ENCODE results near the gene FARP2.

Gene FARP2

GRCh38 chr2:241485172-241485911, 129.3 kb downstream of the FARP2 start:
- DNase-seq (ENCODE audit: low spot score) = no peak

DNA sequence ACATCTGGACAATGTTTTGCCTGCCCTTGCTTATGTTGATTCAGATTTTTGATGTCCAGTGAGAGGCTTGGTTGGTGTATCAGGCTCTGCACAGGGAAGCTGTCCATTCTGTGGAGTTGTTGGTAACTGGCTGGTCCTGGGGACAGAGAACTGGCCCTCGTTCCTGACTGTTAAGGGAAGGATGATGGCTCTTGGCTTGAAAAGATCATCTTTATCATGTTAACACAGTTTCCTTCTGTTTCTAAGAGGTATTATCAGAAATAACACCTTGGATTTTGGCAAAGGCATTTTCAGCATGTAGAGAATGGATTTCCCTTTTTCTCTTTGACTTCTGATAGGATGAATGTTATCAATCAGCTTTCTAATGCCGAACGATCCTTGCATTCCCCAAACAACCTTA, 133.0 kb downstream of the FARP2 start:
- DNase-seq (ENCODE audit: low spot score) = no peak

- DNase-seq (ENCODE audit: low spot score) = no peak
These were observed 133.9 kb downstream of the FARP2 start for GRCh38 chr2:241489733-241490680.

DNA sequence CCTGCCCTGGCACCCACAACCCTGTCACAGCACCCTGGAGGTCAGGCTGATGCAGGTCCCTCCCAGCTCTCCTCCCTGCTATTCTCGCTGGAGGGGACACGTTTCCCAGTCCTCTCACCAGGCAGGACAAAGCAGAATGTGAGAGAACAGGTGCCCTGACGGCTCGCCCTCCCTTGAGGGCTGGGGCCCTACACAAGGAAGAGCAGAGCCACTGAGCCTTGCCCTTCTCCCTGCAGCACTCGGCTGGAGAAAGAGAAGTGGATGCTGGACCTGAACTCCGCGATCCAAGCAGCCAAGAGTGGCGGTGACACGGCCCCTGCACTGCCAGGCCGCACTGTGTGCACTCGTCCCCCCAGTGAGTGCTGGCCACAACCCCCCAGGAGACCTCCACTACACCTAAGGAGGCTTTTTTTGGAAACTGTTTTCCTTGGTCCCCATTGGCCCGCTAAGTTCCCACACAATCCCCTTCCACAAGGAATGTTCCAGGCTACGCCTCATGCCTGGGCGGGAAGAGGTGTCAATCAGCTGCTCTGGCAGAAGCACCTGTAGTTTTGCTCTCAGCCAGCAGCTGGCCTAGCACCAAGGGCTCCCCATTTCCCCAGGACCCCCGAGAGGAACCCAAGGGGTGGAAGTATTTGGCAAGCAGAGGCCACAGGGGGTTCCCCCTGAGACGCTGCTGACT, 134.9 kb downstream of the FARP2 start:
- DNase-seq (ENCODE audit: low spot score) = no peak

GRCh38 chr2:241491549-241492173, 135.6 kb downstream of the FARP2 start:
- no peak for DNase-seq (ENCODE audit: low spot score)

DNA sequence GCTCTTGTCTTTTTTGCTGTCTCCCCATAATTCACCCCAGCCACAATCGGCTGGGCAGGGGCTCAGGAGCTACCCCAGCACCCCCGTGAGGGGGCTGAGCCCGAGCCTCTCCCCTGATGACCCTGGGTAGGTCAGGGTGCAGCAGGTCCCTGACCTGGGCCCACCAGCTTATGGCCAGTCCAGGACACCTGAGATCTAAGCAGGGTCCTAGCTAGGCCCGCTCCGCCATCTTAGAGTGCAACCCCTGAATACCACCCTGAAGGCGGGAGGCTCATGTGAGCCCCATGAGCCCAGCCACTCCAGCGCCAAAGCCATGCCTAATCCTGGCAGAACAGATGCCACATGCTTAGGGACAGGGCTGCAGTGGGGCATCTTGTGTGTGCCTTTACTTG, 136.1 kb downstream of the FARP2 start:
- DNase-seq (ENCODE audit: low spot score) = no peak

- DNase-seq (ENCODE audit: low spot score) = no peak
These were observed 137.0 kb downstream of the FARP2 start for GRCh38 chr2:241493092-241493491.

DNA sequence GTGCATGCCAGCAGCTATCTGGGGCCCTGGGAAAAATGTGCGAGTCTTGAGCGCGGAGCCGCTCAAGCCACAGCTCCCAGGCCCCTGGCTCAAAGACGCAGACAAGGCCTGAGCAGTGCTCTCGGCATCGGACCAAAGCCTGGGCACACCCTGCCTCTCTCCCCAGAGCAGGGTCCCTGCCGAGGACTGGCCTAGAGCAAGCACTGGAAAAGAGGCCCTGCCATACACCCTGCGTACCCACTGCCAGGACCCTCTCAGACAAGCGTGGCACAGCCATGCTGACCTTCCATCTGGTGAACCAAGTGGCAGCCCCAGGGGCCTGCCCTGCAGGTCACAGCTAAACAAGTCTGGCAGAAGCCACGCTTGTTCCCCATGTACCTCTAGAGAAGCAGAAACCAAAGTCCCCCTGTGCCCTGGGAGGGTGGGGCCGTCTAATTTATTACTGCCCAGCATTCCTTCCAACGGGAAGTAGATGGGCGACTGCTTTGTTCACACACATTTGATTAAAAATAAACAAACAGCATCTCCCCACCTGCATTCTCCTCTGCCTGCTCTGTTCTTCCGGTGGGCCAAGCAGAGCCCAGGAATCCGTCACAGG, 138.3 kb downstream of the FARP2 start:
- no peak for DNase-seq (ENCODE audit: low spot score)

- DNase-seq (ENCODE audit: low spot score) = no peak
These were observed 139.3 kb downstream of the FARP2 start for GRCh38 chr2:241495172-241496002.

GRCh38 chr2:241496003-241496707, 140.1 kb downstream of the FARP2 start:
- DNase-seq (ENCODE audit: low spot score) = no peak

DNA sequence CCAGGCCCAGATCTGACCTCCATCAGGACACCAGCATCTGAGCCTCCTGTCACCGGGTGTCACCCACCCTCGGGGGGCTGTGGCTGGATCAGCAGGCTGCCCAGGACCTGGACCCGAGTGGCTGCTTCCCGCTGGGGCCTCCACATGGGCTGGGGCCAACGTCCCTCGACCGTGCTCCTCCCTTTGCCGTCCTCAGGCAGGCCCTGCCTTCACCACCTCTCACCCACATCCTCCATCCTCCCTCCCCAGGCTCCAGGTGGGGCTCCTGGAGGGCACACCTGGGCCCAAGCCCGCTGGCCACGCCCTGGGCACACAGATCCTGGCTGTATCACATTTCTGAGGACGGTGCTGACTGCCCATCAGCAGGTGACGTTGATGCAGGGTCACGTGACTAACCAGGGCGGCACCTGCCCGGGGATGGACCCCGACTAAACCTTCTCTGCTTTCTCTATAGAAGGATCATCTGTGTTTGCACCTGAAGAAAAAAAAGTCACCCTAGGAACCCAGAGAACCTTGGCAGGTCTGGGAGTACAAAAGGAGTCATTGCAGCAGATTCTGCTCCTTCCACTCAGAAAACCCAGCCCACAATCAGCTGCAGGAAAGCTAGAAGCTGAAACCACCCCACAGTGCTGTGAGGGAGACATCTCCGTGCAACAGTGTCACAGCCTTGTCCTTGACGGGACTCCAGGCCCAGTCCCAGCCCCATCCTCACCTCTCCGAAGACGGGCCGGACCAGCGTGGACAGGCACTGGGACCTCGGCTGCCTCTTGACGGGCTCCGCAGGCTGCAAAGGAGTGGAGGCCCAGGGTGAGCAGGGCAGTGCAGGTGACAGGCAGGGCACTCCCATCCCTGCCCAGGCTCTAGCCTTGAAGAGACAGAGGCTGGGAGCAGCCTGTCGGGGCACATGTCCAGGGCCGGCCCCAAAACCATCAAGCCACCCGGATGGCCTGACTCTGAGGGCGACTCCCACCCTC, 141.1 kb downstream of the FARP2 start:
- DNase-seq (ENCODE audit: low spot score) = no peak

DNA sequence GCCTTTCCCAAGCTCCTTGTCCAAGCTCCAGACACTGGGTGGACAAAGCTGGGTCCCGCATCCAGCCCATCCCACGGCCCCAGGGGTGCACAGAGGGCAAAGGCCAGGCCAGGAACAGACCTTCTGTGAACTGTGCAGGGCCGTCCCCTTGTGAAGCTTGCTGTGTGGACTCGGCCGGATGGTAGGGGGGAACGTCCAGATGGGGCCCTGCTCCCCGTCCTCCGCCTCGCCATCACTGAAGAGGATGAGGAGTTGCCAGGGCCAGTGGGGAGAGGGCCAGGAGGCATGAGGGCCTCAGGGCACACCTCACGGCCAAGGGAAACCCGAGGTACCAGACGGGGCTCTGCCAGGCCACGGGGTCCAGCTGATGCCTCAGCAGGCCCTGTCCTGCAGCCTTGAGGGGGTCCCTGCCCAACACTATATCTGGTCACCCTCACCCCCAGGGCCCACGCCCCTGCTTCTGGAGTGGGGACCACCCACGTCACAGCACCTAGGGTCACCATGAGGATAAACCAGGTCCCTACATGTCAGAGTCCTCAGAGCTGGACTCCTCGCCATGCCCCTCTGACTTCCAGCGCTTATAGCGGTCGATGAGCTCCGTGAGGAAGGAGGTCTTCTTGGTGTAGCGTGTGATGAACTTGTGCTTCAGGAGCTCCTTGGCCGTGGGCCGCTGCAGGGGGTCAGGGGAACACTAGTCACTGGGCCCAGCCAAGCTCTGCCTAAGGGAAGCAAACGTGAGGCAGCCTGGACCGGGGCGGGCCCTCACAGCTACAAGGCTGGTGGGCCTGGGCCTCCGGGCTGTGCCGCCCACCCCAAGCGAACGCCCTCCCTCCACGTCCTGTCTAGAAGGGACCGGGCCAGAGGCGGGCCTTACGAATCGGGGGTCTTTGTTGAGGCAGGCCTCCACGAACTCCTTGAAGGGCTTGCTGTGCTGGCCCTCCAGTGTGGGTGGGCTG, 142.3 kb downstream of the FARP2 start:
- DNase-seq (ENCODE audit: low spot score) = no peak

DNA sequence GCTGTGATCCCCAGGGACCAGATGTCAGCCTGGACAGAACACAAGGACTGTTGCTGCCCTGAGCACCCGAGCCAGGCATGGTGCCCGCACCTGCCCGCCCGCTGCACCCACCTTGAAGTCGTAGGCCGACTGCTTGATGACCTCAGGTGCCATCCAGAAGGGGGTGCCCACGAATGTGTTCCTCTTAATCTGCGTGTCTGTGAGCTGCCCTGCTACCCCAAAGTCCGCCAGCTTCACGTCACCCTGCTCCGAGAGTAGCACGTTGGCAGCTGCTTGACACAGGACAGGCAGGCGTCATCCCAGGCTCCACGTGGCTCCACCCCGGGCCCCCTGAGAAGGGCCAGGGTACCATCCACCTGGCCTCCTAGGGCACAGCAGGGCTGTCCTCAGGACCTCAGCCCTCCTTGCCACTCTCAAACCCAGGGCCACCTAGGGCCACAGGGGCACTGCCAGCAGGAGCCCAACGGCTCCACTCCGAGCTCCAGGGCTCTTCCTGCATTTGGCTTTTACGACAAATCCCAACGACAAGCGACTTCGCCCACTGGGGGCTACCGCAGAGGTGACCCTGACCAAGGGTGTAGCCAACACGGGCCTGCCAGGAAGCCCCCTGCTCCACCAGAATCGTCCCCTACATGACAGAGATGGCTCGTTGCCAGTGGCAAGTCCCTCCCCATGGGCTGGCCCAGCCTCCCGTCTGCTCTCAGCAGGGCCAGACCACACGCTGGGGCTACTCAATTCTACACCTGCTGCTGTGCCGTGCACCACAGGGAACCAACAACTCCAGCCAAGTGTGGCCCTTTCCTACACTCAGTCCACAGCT, 143.3 kb downstream of the FARP2 start:
- no peak for DNase-seq (ENCODE audit: low spot score)

GRCh38 chr2:241500016-241500415, 143.9 kb downstream of the FARP2 start:
- DNase-seq (ENCODE audit: low spot score) = no peak

- no peak for DNase-seq (ENCODE audit: low spot score)
These were observed 144.4 kb downstream of the FARP2 start for GRCh38 chr2:241500431-241500975.

DNA sequence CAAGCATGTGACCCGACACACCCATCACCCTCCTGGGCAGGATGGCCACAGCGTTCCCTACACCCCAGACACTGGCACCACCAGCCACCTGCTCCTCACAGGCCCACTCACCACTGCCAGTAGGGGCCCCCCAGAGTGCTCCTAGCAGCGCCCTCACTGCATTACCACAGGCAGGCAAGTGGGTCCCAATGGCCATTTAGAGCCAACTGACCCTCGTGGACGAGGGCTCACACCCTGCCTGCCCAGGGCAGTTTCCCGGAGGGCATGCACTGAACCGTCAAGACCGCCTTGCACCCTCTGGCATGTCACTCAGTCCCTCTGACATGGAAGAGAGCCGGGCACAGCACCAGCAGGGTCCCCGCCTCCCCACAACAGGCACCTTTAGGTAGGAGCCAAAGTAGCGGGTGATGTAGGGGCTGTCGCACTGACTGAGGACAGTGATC, 145.0 kb downstream of the FARP2 start:
- no peak for DNase-seq (ENCODE audit: low spot score)

DNA sequence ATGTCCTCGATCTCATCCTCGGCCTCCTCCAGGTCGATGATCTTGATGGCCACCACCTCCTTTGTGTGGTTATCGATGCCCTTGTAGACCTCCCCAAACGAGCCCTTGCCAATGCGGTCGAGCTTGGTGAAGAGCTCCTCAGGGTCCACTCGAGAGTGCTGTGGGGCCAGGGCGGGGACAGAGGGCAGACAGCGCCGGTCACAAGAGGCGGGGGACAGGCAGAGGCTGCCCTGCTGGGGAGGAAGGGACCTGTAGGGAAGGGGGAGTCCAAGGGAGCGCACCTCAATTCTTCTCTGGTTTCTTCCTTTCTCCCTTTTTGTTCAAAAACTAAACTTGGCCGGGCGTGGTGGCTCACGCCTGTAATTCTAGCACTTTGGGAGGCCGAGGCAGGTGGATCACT, 145.5 kb downstream of the FARP2 start:
- no peak for DNase-seq (ENCODE audit: low spot score)
